ENCODE data around the gene SLC46A1.
A peak's percentile ranks its signal among the peaks of the same experiment; 100 is the strongest.

GRCh38 chr17:28404812-28405570 is 1.0 kb downstream of the SLC46A1 start:
- TF ChIP-seq CTCF (IDR thresholded peaks at IDR 0.05), result peak in 2 of 6 experiments; percentile 5 to 13
- peak in 1 of 2 donors; percentile 42 for TF ChIP-seq POLR2A (IDR thresholded peaks at IDR 0.05)
